Right cardiac atrium (tissue), 5 donors: ENCODE data around the gene SLC3A2. TPM values are rescaled to one million over a fixed set of nuclear protein-coding genes. Genes with fewer than 3 reads are reported as not detected.

Source experiments
- polyA plus RNA-seq: library from polyadenylated mRNA; stranded (reverse); fragments of 200-250 nt; gene quantifications from one replicate; pipeline ENCODE4 v1.2.3, GENCODE V29; 2013
- total RNA-seq, 4 donors: library from RNA; stranded (reverse); fragmentation: NEBNext Ultra II Directional; extraction: Animal tissue kit (Norgen Biotek cat#: 25700); gene quantifications; one replicate each; pipeline ENCODE4 v1.2.1, GENCODE V29; 2021
- donor health status: healthy with polysubstance abuse.
- donor health status: DM: no; HTN: yes; CAD: no.
- donor health status: DM: no; HTN: no; CAD: no.
- donor health status: DM: no; HTN: yes; CAD: no; lungs with severe emphysema.
- donor health status: DM: yes; HTN: yes; CAD: no.

SLC3A2 gene
- total and polyA plus RNA-seq, 5 donors, result 28.1 to 64.1 (median 40.2) TPM

Other genes starting within 250 kb of the SLC3A2 start
- 100 to 1,000 TPM; 112 to 137 (median 122) TPM for gene GANAB, start 234.3 kb upstream of the SLC3A2 start, total RNA-seq
- gene GANAB, start 234.3 kb upstream of the SLC3A2 start, polyA plus RNA-seq, result 66.5 TPM
- gene INTS5, start 227.6 kb upstream of the SLC3A2 start, total RNA-seq, result 10 to 100 TPM; 10.4 to 13.3 (median 11.8) TPM
- gene INTS5, start 227.6 kb upstream of the SLC3A2 start, polyA plus RNA-seq, result 6.1 TPM
- 10 to 100 TPM; 30.6 to 41.1 (median 35.2) TPM for gene C11orf98, start 215.7 kb upstream of the SLC3A2 start, total RNA-seq
- gene C11orf98, start 215.7 kb upstream of the SLC3A2 start, polyA plus RNA-seq, result 79.7 TPM
- 1 to 10 TPM; 6.6 to 9.5 (median 7.3) TPM for gene CSKMT, start 215.6 kb upstream of the SLC3A2 start, total RNA-seq
- 5.2 TPM for gene CSKMT, start 215.6 kb upstream of the SLC3A2 start, polyA plus RNA-seq
- 1 to 10 TPM; 5.2 to 8.6 (median 6.5) TPM for gene UQCC3, start 209.2 kb upstream of the SLC3A2 start, total RNA-seq
- 12.9 TPM for gene UQCC3, start 209.2 kb upstream of the SLC3A2 start, polyA plus RNA-seq
- 1 to 10 TPM; 3.2 to 5.8 (median 3.6) TPM for gene LBHD1, start 208.6 kb upstream of the SLC3A2 start, total RNA-seq
- gene LBHD1, start 208.6 kb upstream of the SLC3A2 start, polyA plus RNA-seq, result 7.3 TPM
- 10 to 100 TPM; 76.6 to 95.7 (median 83.6) TPM for gene UBXN1, start 201.8 kb upstream of the SLC3A2 start, total RNA-seq
- 101 TPM for gene UBXN1, start 201.8 kb upstream of the SLC3A2 start, polyA plus RNA-seq
- gene LRRN4CL, start 191.4 kb upstream of the SLC3A2 start, total RNA-seq, result 1 to 10 TPM; 1.4 to 3.3 (median 2.3) TPM
- 3.0 TPM for gene LRRN4CL, start 191.4 kb upstream of the SLC3A2 start, polyA plus RNA-seq
- gene BSCL2, start 173.5 kb upstream of the SLC3A2 start, total RNA-seq, result 10 to 100 TPM; 20.0 to 27.6 (median 26.5) TPM
- gene BSCL2, start 173.5 kb upstream of the SLC3A2 start, polyA plus RNA-seq, result 34.3 TPM
- not detected for gene GNG3, start 173.2 kb upstream of the SLC3A2 start, total RNA-seq
- gene GNG3, start 173.2 kb upstream of the SLC3A2 start, polyA plus RNA-seq, result 0.57 TPM
- 10 to 100 TPM; 29.3 to 37.2 (median 35.5) TPM for gene HNRNPUL2, start 153.4 kb upstream of the SLC3A2 start, total RNA-seq
- gene HNRNPUL2, start 153.4 kb upstream of the SLC3A2 start, polyA plus RNA-seq, result 33.2 TPM
- gene TTC9C, start 152.4 kb upstream of the SLC3A2 start, total RNA-seq, result 10 to 100 TPM; 11.7 to 17.0 (median 14.6) TPM
- gene TTC9C, start 152.4 kb upstream of the SLC3A2 start, polyA plus RNA-seq, result 18.4 TPM
- 10 to 100 TPM in 2 of 4 donors, 1 to 10 TPM in 2; 7.8 to 14.5 (median 9.5) TPM for gene ZBTB3, start 126.7 kb upstream of the SLC3A2 start, total RNA-seq
- gene ZBTB3, start 126.7 kb upstream of the SLC3A2 start, polyA plus RNA-seq, result 4.0 TPM
- gene POLR2G, start 119.3 kb upstream of the SLC3A2 start, total RNA-seq, result 10 to 100 TPM; 34.4 to 43.3 (median 37.4) TPM
- gene POLR2G, start 119.3 kb upstream of the SLC3A2 start, polyA plus RNA-seq, result 51.1 TPM
- gene TAF6L, start 109.5 kb upstream of the SLC3A2 start, total RNA-seq, result 10 to 100 TPM in 1 of 4 donors, 1 to 10 TPM in 3; 8.0 to 17.1 (median 9.6) TPM
- gene TAF6L, start 109.5 kb upstream of the SLC3A2 start, polyA plus RNA-seq, result 10.4 TPM
- gene TMEM179B, start 93.5 kb upstream of the SLC3A2 start, total RNA-seq, result 10 to 100 TPM; 19.2 to 21.8 (median 19.7) TPM
- gene TMEM179B, start 93.5 kb upstream of the SLC3A2 start, polyA plus RNA-seq, result 29.7 TPM
- gene TMEM223, start 88.9 kb upstream of the SLC3A2 start, total RNA-seq, result 10 to 100 TPM; 12.7 to 17.2 (median 16.3) TPM
- gene TMEM223, start 88.9 kb upstream of the SLC3A2 start, polyA plus RNA-seq, result 29.5 TPM
- gene NXF1, start 75.5 kb upstream of the SLC3A2 start, total RNA-seq, result 10 to 100 TPM; 40.3 to 56.4 (median 47.1) TPM
- gene NXF1, start 75.5 kb upstream of the SLC3A2 start, polyA plus RNA-seq, result 45.8 TPM
- 10 to 100 TPM; 20.1 to 27.8 (median 21.8) TPM for gene STX5, start 48.8 kb upstream of the SLC3A2 start, total RNA-seq
- 14.4 TPM for gene STX5, start 48.8 kb upstream of the SLC3A2 start, polyA plus RNA-seq
- not detected for gene TEX54, start 48.1 kb upstream of the SLC3A2 start, total RNA-seq
- not detected for gene TEX54, start 48.1 kb upstream of the SLC3A2 start, polyA plus RNA-seq
- gene WDR74, start 41.3 kb upstream of the SLC3A2 start, total RNA-seq, result 10 to 100 TPM; 24.8 to 28.7 (median 26.6) TPM
- 17.9 TPM for gene WDR74, start 41.3 kb upstream of the SLC3A2 start, polyA plus RNA-seq
- gene CHRM1, start 40.5 kb downstream of the SLC3A2 start, total RNA-seq, result under 1 TPM in 2 of 4 donors, not detected in 2; 0.09 to 0.24 TPM
- gene CHRM1, start 40.5 kb downstream of the SLC3A2 start, polyA plus RNA-seq, result 0.07 TPM
- not detected for gene SLC22A6, start 104.1 kb downstream of the SLC3A2 start, total RNA-seq
- gene SLC22A6, start 104.1 kb downstream of the SLC3A2 start, polyA plus RNA-seq, result not detected
- not detected for gene SLC22A8, start 134.9 kb downstream of the SLC3A2 start, total RNA-seq
- gene SLC22A8, start 134.9 kb downstream of the SLC3A2 start, polyA plus RNA-seq, result not detected